ENCODE data around the gene APIP.

APIP gene

GRCh38 chr11:34916015-34916842 is at the start of gene APIP, which contains the start of gene PDHX:
APIP (minus strand) TSS chr11:34916379; CDS start chr11:34916284, 95 bp downstream.
PDHX (plus strand) TSS chr11:34916618; CDS start chr11:34916656, 38 bp downstream.
- peak; percentile 95 for DNase-seq

- no peak for DNase-seq
Measured at GRCh38 chr11:34964610-34965331, 48.6 kb upstream of the APIP start.

GRCh38 chr11:34963351-34963750 is 47.2 kb upstream of the APIP start:
- no peak for DNase-seq

GRCh38 chr11:34962034-34962433 is 45.9 kb upstream of the APIP start:
- no peak for DNase-seq

- no peak for DNase-seq
Measured at GRCh38 chr11:34960277-34960676, 44.1 kb upstream of the APIP start.

GRCh38 chr11:34959770-34960169 is 43.6 kb upstream of the APIP start:
- DNase-seq: no peak

- no peak for DNase-seq
Measured at GRCh38 chr11:34957606-34958005, 41.4 kb upstream of the APIP start.

- DNase-seq: no peak
Measured at GRCh38 chr11:34957206-34957605, 41.0 kb upstream of the APIP start.

- no peak for DNase-seq
Measured at GRCh38 chr11:34953955-34954354, 37.8 kb upstream of the APIP start.

GRCh38 chr11:34948696-34949095 is 32.5 kb upstream of the APIP start:
- no peak for DNase-seq

- DNase-seq: no peak
Measured at GRCh38 chr11:34944692-34945091, 28.5 kb upstream of the APIP start.

- DNase-seq: no peak
Measured at GRCh38 chr11:34941688-34942087, 25.5 kb upstream of the APIP start.

GRCh38 chr11:34940026-34940677 is 24.0 kb upstream of the APIP start:
- DNase-seq: no peak

GRCh38 chr11:34938611-34939010 is 22.4 kb upstream of the APIP start:
- no peak for DNase-seq

GRCh38 chr11:34936945-34937629 is 20.9 kb upstream of the APIP start:
- no peak for DNase-seq

- no peak for DNase-seq
Measured at GRCh38 chr11:34929794-34930763, 13.9 kb upstream of the APIP start.

- DNase-seq: no peak
Measured at GRCh38 chr11:34928960-34929680, 12.9 kb upstream of the APIP start.

- no peak for DNase-seq
Measured at GRCh38 chr11:34928268-34928959, 12.2 kb upstream of the APIP start.

GRCh38 chr11:34926831-34927132 is 10.6 kb upstream of the APIP start:
- DNase-seq: no peak

- peak; percentile 63 for DNase-seq
Measured at GRCh38 chr11:34926101-34926830, 10.1 kb upstream of the APIP start.
